SW480 (cell line): ENCODE data around the gene CDC42BPA.
"Not testable (repeated sequence)": the region's sequence is repeated elsewhere in the genome, so short reads cannot be mapped to it uniquely, and the experiment has no call there.

ENCODE experiments used
- DNase-seq: peaks from one replicate; pipeline ENCODE4 v3.0.0-alpha.2; 2016; ENCODE audit warnings: low spot score

CDC42BPA gene

GRCh38 chr1:227306689-227307088, 11.6 kb downstream of the CDC42BPA start:
- DNase-seq, result no peak

GRCh38 chr1:227305894-227306626, 12.2 kb downstream of the CDC42BPA start:
- no peak for DNase-seq

GRCh38 chr1:227304665-227305064, 13.6 kb downstream of the CDC42BPA start:
- no peak for DNase-seq

GRCh38 chr1:227303662-227304061, 14.6 kb downstream of the CDC42BPA start:
- no peak for DNase-seq

GRCh38 chr1:227300682-227301081, 17.6 kb downstream of the CDC42BPA start:
- no peak for DNase-seq

- no peak for DNase-seq
Observed at GRCh38 chr1:227299688-227300087, 18.6 kb downstream of the CDC42BPA start.

GRCh38 chr1:227299241-227299627, 19.1 kb downstream of the CDC42BPA start:
- DNase-seq, result no peak

GRCh38 chr1:227298512-227299240, 19.6 kb downstream of the CDC42BPA start:
- no peak for DNase-seq

- no peak for DNase-seq
Observed at GRCh38 chr1:227297073-227297793, 21.1 kb downstream of the CDC42BPA start.

- DNase-seq, result no peak
Observed at GRCh38 chr1:227295609-227296008, 22.7 kb downstream of the CDC42BPA start.

GRCh38 chr1:227285745-227286144, 32.5 kb downstream of the CDC42BPA start:
- no peak for DNase-seq

GRCh38 chr1:227281371-227281770, 36.9 kb downstream of the CDC42BPA start:
- no peak for DNase-seq

GRCh38 chr1:227280836-227281235, 37.5 kb downstream of the CDC42BPA start:
- DNase-seq, result no peak

GRCh38 chr1:227276156-227276693, 42.1 kb downstream of the CDC42BPA start:
- DNase-seq, result not testable (repeated sequence)

GRCh38 chr1:227273557-227273956, 44.7 kb downstream of the CDC42BPA start:
- DNase-seq, result peak; percentile 8

GRCh38 chr1:227272428-227272827, 45.9 kb downstream of the CDC42BPA start:
- no peak for DNase-seq

GRCh38 chr1:227270554-227270953, 47.7 kb downstream of the CDC42BPA start:
- DNase-seq, result no peak

GRCh38 chr1:227268943-227269342, 49.3 kb downstream of the CDC42BPA start:
- DNase-seq, result no peak

- no peak for DNase-seq
Observed at GRCh38 chr1:227265891-227266290, 52.4 kb downstream of the CDC42BPA start.

GRCh38 chr1:227263869-227264268, 54.4 kb downstream of the CDC42BPA start:
- no peak for DNase-seq

GRCh38 chr1:227261501-227261900, 56.8 kb downstream of the CDC42BPA start:
- no peak for DNase-seq

GRCh38 chr1:227260433-227260832, 57.9 kb downstream of the CDC42BPA start:
- DNase-seq, result no peak

- no peak for DNase-seq
Observed at GRCh38 chr1:227257964-227258363, 60.3 kb downstream of the CDC42BPA start.
